Measurements from ENCODE around the gene CDON. TPM values are rescaled to one million over a fixed set of nuclear protein-coding genes. Genes with fewer than 3 reads are reported as not detected.

Gene CDON
- total and polyA plus RNA-seq, 2 of the 13 experiments (the other 11 are each of a cell fraction or from before 2014, with no cell fraction given), result 9.6 to 12.8 TPM

- no peak for TF ChIP-seq ZNF672 (CRISPR knock-in tag; IDR thresholded peaks at IDR 0.05)
- TF ChIP-seq ZNF556 (CRISPR knock-in tag; IDR thresholded peaks at IDR 0.05; ENCODE audit: borderline replicate concordance), result no peak
- TF ChIP-seq ARID2 (CRISPR knock-in tag; IDR thresholded peaks at IDR 0.05; ENCODE audit: borderline replicate concordance), result no peak
- peak; percentile 46 for TF ChIP-seq RARA (CRISPR knock-in tag; IDR thresholded peaks at IDR 0.05)
- no peak for TF ChIP-seq HMGXB3 (CRISPR knock-in tag; IDR thresholded peaks at IDR 0.05; ENCODE audit: borderline replicate concordance)
- TF ChIP-seq ZBTB26 (CRISPR knock-in tag; IDR thresholded peaks at IDR 0.05; ENCODE audit: borderline replicate concordance), result no peak
- TF ChIP-seq ZBTB14 (CRISPR knock-in tag; IDR thresholded peaks at IDR 0.05), result no peak
- no peak for TF ChIP-seq ZNF879 (CRISPR knock-in tag; IDR thresholded peaks at IDR 0.05)
- no peak for TF ChIP-seq ZNF609 (CRISPR knock-in tag; IDR thresholded peaks at IDR 0.05; ENCODE audit: borderline replicate concordance)
- TF ChIP-seq ZNF143 (CRISPR knock-in tag; IDR thresholded peaks at IDR 0.05), result no peak
- TF ChIP-seq MAFG (CRISPR knock-in tag; IDR thresholded peaks at IDR 0.05), result no peak
- TF ChIP-seq PLSCR1 (CRISPR knock-in tag; IDR thresholded peaks at IDR 0.05; ENCODE audit: borderline replicate concordance), result no peak
- TF ChIP-seq KDM4B (CRISPR knock-in tag; IDR thresholded peaks at IDR 0.05), result no peak
- no peak for TF ChIP-seq ZNF251 (CRISPR knock-in tag; IDR thresholded peaks at IDR 0.05)
These were observed 75.5 kb downstream of the CDON start (continued) for GRCh38 chr11:125987066-125987641.

Data from HepG2 (cell line).